Skeletal muscle tissue (tissue), 4 donors: ENCODE results near the gene FAM76A. TPM values are rescaled to one million over a fixed set of nuclear protein-coding genes. Genes with fewer than 3 reads are reported as not detected.

Experiments
- H3K27ac ChIP-seq: one replicate; pipeline ENCODE4 v1.7.0; 2013; ENCODE audit warnings: mild to moderate bottlenecking, low read depth, low read length, inconsistent platforms
- H3K27me3 ChIP-seq, 3 donors: one replicate each; pipeline ENCODE4 v1.7.0; 2013; ENCODE audit warnings: low read length in 3 of 3; ENCODE audit not compliant: control insufficient read depth in 3 of 3, insufficient read depth in 3 of 3
- H3K36me3 ChIP-seq, 3 donors: one replicate each; pipeline ENCODE4 v1.7.0; 2013; ENCODE audit warnings: low read length in 3 of 3; ENCODE audit not compliant: control insufficient read depth in 3 of 3, insufficient read depth in 3 of 3
- H3K4me1 ChIP-seq, 3 donors: one replicate each; pipeline ENCODE4 v1.7.0; 2013; ENCODE audit warnings: low read length in 3 of 3, mild to moderate bottlenecking in 3 of 3; ENCODE audit not compliant: control insufficient read depth in 3 of 3, insufficient read depth in 3 of 3
- H3K4me3 ChIP-seq, 3 donors: one replicate each; pipeline ENCODE4 v1.7.0; 2013; ENCODE audit warnings: low read length in 3 of 3
- H3K9ac ChIP-seq, 3 donors: one replicate each; pipeline ENCODE4 v1.7.0; 2013; ENCODE audit warnings: low read length in 3 of 3, mild to moderate bottlenecking in 3 of 3, moderate library complexity in 2 of 3, low read depth in 1 of 3
- H3K9me3 ChIP-seq, 3 donors: one replicate each; pipeline ENCODE4 v1.7.0; 2013; ENCODE audit warnings: low read length in 3 of 3; ENCODE audit not compliant: control insufficient read depth in 3 of 3
- total RNA-seq: library from RNA; depleted of rRNA; stranded (reverse); fragments of >200 nt; gene quantifications from one replicate; pipeline ENCODE4 v1.2.3, GENCODE V29; 2014
- donor health status: Osteomylitis.

FAM76A gene
- total RNA-seq, 1 donor from 2014 or later: 21.9 TPM

GRCh38 chr1:27719286-27720251 is 6.2 kb upstream of the FAM76A start:
- Histone ChIP-seq H3K9me3 (peaks cover 0 to 4% (median 3%) of the 10 kb centered on the region in 3 donors), H3K27me3 (no peaks in the 10 kb centered on the region), H3K36me3 (no peaks in the 10 kb centered on the region), H3K9ac (no peak overlapping the region), H3K27ac (no peak overlapping the region), H3K4me1 (peaks cover 0 to 2% (median 1%) of the 10 kb centered on the region in 3 donors), H3K4me3 (no peak overlapping the region)

GRCh38 chr1:27724961-27725373 is 794 bp upstream of the FAM76A start:
- Histone ChIP-seq H3K27me3 (no peaks in the 10 kb centered on the region), H3K9me3 (no peaks in the 10 kb centered on the region), H3K4me3 (peak overlapping the region; percentile 72 to 85 (median 83)), H3K36me3 (peaks cover 3 to 12% (median 9%) of the 10 kb centered on the region in 3 donors), H3K4me1 (peaks cover 13 to 20% (median 16%) of the 10 kb centered on the region in 3 donors), H3K27ac (peak overlapping the region; percentile 91), H3K9ac (peak overlapping the region; percentile 72 to 90 (median 77))

- peak overlapping the region; percentile 83 to 94 (median 85) for H3K9ac ChIP-seq
- H3K27ac ChIP-seq: peak overlapping the region; percentile 89
- peak overlapping the region; percentile 72 to 87 (median 86) for H3K4me3 ChIP-seq
- H3K9me3 ChIP-seq: no peaks in the 10 kb centered on the region
- no peaks in the 10 kb centered on the region for H3K27me3 ChIP-seq
- peaks cover 13 to 20% (median 16%) of the 10 kb centered on the region in 3 donors for H3K4me1 ChIP-seq
- peaks cover 3 to 12% (median 12%) of the 10 kb centered on the region in 3 donors for H3K36me3 ChIP-seq
Measured at GRCh38 chr1:27726173-27727044, 648 bp downstream of the FAM76A start.

GRCh38 chr1:27727126-27727525 is 1.4 kb downstream of the FAM76A start:
- Histone ChIP-seq H3K27ac (no peak overlapping the region), H3K4me1 (peaks cover 13 to 20% (median 16%) of the 10 kb centered on the region in 3 donors), H3K9ac (peak overlapping the region in 2 of 3 donors; percentile 83 to 85), H3K9me3 (no peaks in the 10 kb centered on the region), H3K36me3 (peaks cover 3 to 12% (median 12%) of the 10 kb centered on the region in 3 donors), H3K27me3 (no peaks in the 10 kb centered on the region), H3K4me3 (peak overlapping the region in 1 of 3 donors; percentile 86)

GRCh38 chr1:27736252-27736651 is 10.5 kb downstream of the FAM76A start:
- no peaks in the 10 kb centered on the region for H3K4me1 ChIP-seq
- H3K9me3 ChIP-seq: no peaks in the 10 kb centered on the region
- H3K4me3 ChIP-seq: no peak overlapping the region
- H3K27me3 ChIP-seq: no peaks in the 10 kb centered on the region
- H3K36me3 ChIP-seq: peaks cover 24 to 43% (median 39%) of the 10 kb centered on the region in 3 donors
- no peak overlapping the region for H3K9ac ChIP-seq
- H3K27ac ChIP-seq: no peak overlapping the region

GRCh38 chr1:27741121-27741520 is 15.4 kb downstream of the FAM76A start:
- Histone ChIP-seq H3K27ac (no peak overlapping the region), H3K9me3 (no peaks in the 10 kb centered on the region), H3K4me3 (no peak overlapping the region), H3K36me3 (peaks cover 32 to 44% (median 35%) of the 10 kb centered on the region in 3 donors), H3K9ac (no peak overlapping the region), H3K27me3 (no peaks in the 10 kb centered on the region), H3K4me1 (no peaks in the 10 kb centered on the region)

- Histone ChIP-seq H3K4me3 (no peak overlapping the region), H3K9ac (no peak overlapping the region), H3K27me3 (no peaks in the 10 kb centered on the region), H3K27ac (no peak overlapping the region), H3K9me3 (no peaks in the 10 kb centered on the region), H3K4me1 (no peaks in the 10 kb centered on the region), H3K36me3 (peaks cover 31 to 50% (median 43%) of the 10 kb centered on the region in 3 donors)
Measured at GRCh38 chr1:27744556-27744955, 18.8 kb downstream of the FAM76A start.

GRCh38 chr1:27745466-27745865 is 19.7 kb downstream of the FAM76A start:
- H3K4me1 ChIP-seq: no peaks in the 10 kb centered on the region
- H3K36me3 ChIP-seq: peaks cover 34 to 52% (median 49%) of the 10 kb centered on the region in 3 donors
- H3K27me3 ChIP-seq: no peaks in the 10 kb centered on the region
- no peak overlapping the region for H3K27ac ChIP-seq
- no peak overlapping the region for H3K9ac ChIP-seq
- no peaks in the 10 kb centered on the region for H3K9me3 ChIP-seq
- no peak overlapping the region for H3K4me3 ChIP-seq

GRCh38 chr1:27752360-27752759 is 26.6 kb downstream of the FAM76A start:
- Histone ChIP-seq H3K27ac (no peak overlapping the region), H3K9me3 (no peaks in the 10 kb centered on the region), H3K9ac (no peak overlapping the region), H3K4me3 (no peak overlapping the region), H3K27me3 (no peaks in the 10 kb centered on the region), H3K4me1 (peaks cover 4 to 7% (median 7%) of the 10 kb centered on the region in 3 donors), H3K36me3 (peaks cover 18 to 44% (median 43%) of the 10 kb centered on the region in 3 donors)
